Esophagus muscularis mucosa (tissue), 4 donors: ENCODE results near the gene C6orf89. TPM values are rescaled to one million over a fixed set of nuclear protein-coding genes. Genes with fewer than 3 reads are reported as not detected.
A peak's percentile ranks its signal among the peaks of the same experiment; 100 is the strongest.

Source experiments
- DNase-seq: peaks from one replicate; pipeline ENCODE4 v3.0.0-alpha.2; 2017; ENCODE audit errors: extremely low spot score
- H3K27ac ChIP-seq, 4 donors: fragments of 200-600 bp; sonication (generic); replicated peaks in 1 of 4; 1 replicate in 3 of 4; 2 replicates in 1 of 4; pipeline ENCODE4 v1.5.1; 2016 to 2019; ENCODE audit warnings: mild to moderate bottlenecking in 1 of 4
- H3K27me3 ChIP-seq, 4 donors: fragments of 200-600 bp; sonication (generic); one replicate each; pipeline versions ENCODE4 v1.5.1 to v1.6.0; 2016 to 2019
- H3K36me3 ChIP-seq, 4 donors: fragments of 200-600 bp; sonication (generic); one replicate each; pipeline ENCODE4 v1.5.1; 2016 to 2019
- H3K4me1 ChIP-seq, 4 donors: fragments of 200-600 bp; sonication (generic); one replicate each; pipeline ENCODE4 v1.5.1; 2016 to 2019
- H3K4me3 ChIP-seq, 4 donors: fragments of 200-600 bp; sonication (generic); 1 replicate in 2 of 4; 2 replicates in 2 of 4; pipeline ENCODE4 v1.5.1; 2016 to 2019; ENCODE audit warnings: mild to moderate bottlenecking in 4 of 4, moderate library complexity in 1 of 4
- H3K9me3 ChIP-seq, 4 donors: fragments of 200-600 bp; sonication (generic); 1 replicate in 3 of 4; 2 replicates in 1 of 4; pipeline ENCODE4 v1.5.1; 2016 to 2019
- EP300 ChIP-seq: sonication (generic); formaldehyde crosslinking; IDR thresholded peaks from one replicate; pipeline ENCODE4 v1.6.1; 2017; ENCODE audit warnings: antibody characterized with exemption
- POLR2A ChIP-seq: fragments of 450-650 bp; IDR thresholded peaks from one replicate; pipeline ENCODE4 v1.6.1; 2017; ENCODE audit warnings: antibody characterized with exemption, moderate library complexity, mild to moderate bottlenecking, low read depth
- POLR2AphosphoS5 ChIP-seq, 2 donors: sonication (generic); formaldehyde crosslinking; IDR thresholded peaks; one replicate each; pipeline ENCODE4 v1.6.1; 2017; ENCODE audit warnings: antibody characterized with exemption in 2 of 2
- WGBS: methylation state at CpG from one replicate; pipeline ENCODE4 v1.1.5; 2018; 5-methylcytosine and 5-hydroxymethylcytosine counted together
- intact Hi-C: fragments of 100-400 bp; cut with DNase I; formaldehyde crosslinking; loops from one replicate; pipeline ENCODE4 v1.15.1; 2023
- total RNA-seq, 4 donors: library from RNA; depleted of rRNA; stranded (reverse); fragments of >200 nt; gene quantifications; one replicate each; pipeline versions ENCODE4 v1.1.0 to v1.2.1, GENCODE V29; 2016
- TF ChIP-seq, protein P1 (sequence below), 3 experiments: fragments of 200-600 bp in 2 of 3; fragments of 450-650 bp in 1 of 3; sonication (generic) in 2 of 3; IDR thresholded peaks; one replicate each; pipeline ENCODE4 v1.5.1; 2017 to 2019; ENCODE audit warnings: antibody characterized with exemption in 3 of 3, mild to moderate bottlenecking in 2 of 3, moderate library complexity in 1 of 3

C6orf89 gene
- total RNA-seq, 4 donors from 2014 or later = 56.5 to 66.2 (median 59.0) TPM

DNA sequence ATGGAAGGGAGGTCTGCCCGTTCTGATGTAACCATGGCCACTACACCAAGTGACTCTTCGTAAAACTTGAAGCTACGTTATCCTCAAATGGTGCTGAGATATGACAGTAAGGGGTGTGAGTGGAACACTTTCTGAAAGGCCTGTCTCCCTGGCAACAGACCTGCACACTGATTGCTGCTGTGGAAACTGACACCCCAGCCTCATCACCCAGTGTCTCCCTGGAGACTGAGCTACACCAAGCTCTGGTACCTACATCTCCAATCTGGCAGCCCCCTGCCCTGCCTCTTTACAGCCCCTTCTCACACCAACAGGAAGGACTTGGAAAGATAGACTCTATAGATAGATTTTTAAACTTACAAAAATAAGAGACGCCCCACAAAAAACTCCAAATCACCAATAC lies 82.0 kb downstream of the C6orf89 start:
- intact Hi-C loops = no loop called here

DNA sequence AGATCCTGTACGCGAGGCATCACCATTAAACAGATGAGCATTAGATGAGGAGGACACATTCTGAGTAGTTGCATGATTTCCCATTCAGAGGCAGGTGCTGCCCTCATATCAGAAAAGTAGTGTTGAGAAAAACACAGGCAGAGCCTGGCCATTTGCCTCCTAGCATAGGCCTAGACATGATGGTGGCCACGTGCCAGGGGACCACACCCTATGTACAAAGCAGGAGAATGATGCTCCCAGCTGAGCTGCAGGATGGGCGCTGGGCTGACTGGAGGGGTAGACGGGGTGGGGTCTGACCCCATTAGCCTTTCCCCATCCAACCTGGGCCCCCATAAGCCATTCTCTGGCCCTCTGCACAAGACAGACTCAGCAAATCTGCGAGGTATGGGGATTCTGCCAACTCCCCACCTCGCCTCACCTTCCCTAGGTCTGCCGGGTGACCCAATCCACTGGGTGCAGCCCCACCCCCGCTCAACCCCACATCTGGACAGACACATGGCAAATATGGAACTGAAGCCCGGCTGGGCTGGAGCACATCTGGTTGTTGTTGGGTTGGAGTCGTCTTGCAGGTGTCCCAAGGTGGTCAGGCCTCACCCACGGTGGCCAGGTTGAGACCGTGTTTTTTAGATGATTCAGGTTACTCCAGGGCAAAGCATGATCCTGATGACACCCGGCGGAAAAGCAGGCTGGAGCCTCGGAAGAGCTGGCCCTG lies 82.7 kb downstream of the C6orf89 start:
- no peak overlapping the region for H3K27ac ChIP-seq
- H3K27me3 ChIP-seq = no peaks in the 10 kb centered on the region
- no peak for DNase-seq
- WGBS = 83% methylated on average over 16 of the region's 16 CpGs
- no peaks in the 10 kb centered on the region for H3K9me3 ChIP-seq
- H3K4me1 ChIP-seq = peaks cover 22 to 60% (median 33%) of the 10 kb centered on the region in 4 donors
- no peak overlapping the region for H3K4me3 ChIP-seq
- intact Hi-C loops = no loop called here
- TF ChIP-seq EP300 (no peak), POLR2A (no peak), POLR2AphosphoS5 (IDR thresholded peaks at IDR 0.05) (no peak)
- TF ChIP-seq, protein P1, sequence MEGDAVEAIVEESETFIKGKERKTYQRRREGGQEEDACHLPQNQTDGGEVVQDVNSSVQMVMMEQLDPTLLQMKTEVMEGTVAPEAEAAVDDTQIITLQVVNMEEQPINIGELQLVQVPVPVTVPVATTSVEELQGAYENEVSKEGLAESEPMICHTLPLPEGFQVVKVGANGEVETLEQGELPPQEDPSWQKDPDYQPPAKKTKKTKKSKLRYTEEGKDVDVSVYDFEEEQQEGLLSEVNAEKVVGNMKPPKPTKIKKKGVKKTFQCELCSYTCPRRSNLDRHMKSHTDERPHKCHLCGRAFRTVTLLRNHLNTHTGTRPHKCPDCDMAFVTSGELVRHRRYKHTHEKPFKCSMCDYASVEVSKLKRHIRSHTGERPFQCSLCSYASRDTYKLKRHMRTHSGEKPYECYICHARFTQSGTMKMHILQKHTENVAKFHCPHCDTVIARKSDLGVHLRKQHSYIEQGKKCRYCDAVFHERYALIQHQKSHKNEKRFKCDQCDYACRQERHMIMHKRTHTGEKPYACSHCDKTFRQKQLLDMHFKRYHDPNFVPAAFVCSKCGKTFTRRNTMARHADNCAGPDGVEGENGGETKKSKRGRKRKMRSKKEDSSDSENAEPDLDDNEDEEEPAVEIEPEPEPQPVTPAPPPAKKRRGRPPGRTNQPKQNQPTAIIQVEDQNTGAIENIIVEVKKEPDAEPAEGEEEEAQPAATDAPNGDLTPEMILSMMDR (IDR thresholded peaks at IDR 0.05) = no peak
- H3K36me3 ChIP-seq = peaks cover 65 to 74% (median 71%) of the 10 kb centered on the region in 4 donors

More for the DNA sequence above, 82.0 kb downstream of the C6orf89 start:
- TF ChIP-seq, protein P1 (IDR thresholded peaks at IDR 0.05) = no peak
- no peak for TF ChIP-seq EP300
- TF ChIP-seq POLR2AphosphoS5 (IDR thresholded peaks at IDR 0.05) = no peak
- no peak for TF ChIP-seq POLR2A
- Histone ChIP-seq H3K4me1 (peaks cover 27 to 58% (median 33%) of the 10 kb centered on the region in 4 donors), H3K27ac (no peak overlapping the region), H3K36me3 (peaks cover 59 to 68% (median 65%) of the 10 kb centered on the region in 4 donors), H3K4me3 (no peak overlapping the region), H3K9me3 (no peaks in the 10 kb centered on the region), H3K27me3 (no peaks in the 10 kb centered on the region)
- no peak for DNase-seq
- WGBS = 72% methylated on average over 4 of the region's 4 CpGs

DNA sequence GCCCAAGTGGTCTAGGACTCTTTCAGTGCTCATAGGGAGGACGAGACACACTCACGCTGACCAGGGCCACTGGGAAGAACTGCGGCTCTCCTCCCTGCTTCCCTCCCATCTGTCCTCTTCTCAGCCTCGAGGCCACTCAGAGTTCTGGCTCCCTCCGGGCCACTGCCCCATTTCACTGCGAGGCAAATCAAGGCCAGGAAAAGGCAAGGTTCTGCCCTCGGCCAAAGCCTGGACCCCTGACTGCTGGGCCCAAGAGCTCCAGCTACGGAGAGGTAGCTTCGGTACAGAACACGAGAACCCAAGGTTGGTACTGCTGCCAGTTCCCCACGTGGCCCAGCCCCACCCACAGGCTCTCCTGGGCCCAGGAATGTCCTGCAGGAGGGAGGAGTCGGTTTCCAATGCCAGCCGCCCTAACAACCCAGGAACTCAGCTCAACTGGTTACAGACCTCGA lies 83.5 kb downstream of the C6orf89 start:
- DNase-seq = no peak
- H3K9me3 ChIP-seq = no peaks in the 10 kb centered on the region
- WGBS = 82% methylated on average over 13 of the region's 14 CpGs
- H3K36me3 ChIP-seq = peaks cover 74 to 83% (median 80%) of the 10 kb centered on the region in 4 donors
- intact Hi-C loops = no loop called here
- peak overlapping the region in 1 of 4 donors; percentile 1 for H3K27ac ChIP-seq
- H3K27me3 ChIP-seq = no peaks in the 10 kb centered on the region
- TF ChIP-seq POLR2AphosphoS5 (IDR thresholded peaks at IDR 0.05) (no peak), EP300 (no peak), POLR2A (no peak)
- TF ChIP-seq, protein P1 (IDR thresholded peaks at IDR 0.05) = no peak
- H3K4me1 ChIP-seq = peaks cover 14 to 57% (median 27%) of the 10 kb centered on the region in 4 donors
- no peak overlapping the region for H3K4me3 ChIP-seq

DNA sequence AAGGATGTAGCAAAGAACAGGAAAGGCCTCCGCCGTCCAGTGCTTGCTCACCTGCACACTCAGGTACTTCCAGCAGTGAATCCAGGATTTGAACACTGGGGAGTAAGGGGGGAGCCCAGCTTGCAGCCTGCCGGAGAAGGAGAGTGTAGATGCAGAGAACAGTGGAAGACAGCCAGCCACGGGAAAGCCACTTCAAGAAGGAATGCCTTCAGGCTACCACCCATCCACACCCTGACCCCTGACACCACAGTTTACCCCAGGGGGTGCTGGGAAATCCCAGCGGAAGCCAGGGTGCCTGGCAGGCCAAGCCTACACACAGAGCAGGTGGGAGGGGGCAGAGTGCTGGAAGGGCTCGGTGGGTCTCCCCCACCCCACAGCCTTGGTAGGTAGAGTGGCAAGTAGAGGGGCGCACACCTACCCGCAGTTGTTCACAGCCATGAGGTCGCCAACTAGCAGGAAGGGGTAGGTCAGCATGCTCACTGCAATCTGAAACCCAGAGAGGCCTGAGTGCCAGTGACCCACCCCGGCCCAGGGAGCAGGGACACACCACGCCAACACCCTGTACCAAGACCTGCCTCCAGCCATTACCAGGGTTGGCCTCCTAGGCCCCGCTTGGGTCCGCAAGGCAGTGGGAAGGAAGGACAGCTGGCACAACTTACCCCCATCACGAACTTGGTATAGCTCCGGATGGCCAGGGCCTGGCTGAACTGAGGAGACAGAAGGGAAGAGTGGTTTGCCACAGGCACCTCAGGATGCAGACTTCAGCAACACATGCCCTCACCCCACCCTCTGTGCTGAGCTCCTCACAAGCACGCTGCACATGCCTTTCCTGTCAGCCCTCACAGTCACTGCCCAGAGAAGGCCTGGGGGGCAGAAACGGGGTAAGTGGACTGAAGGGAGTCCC lies 84.5 kb downstream of the C6orf89 start:
- Histone ChIP-seq H3K27ac (no peak overlapping the region), H3K4me1 (peaks cover 6 to 58% (median 21%) of the 10 kb centered on the region in 4 donors), H3K4me3 (no peak overlapping the region), H3K9me3 (no peaks in the 10 kb centered on the region), H3K27me3 (no peaks in the 10 kb centered on the region), H3K36me3 (peaks cover 84 to 93% (median 89%) of the 10 kb centered on the region in 4 donors)
- no peak for TF ChIP-seq POLR2AphosphoS5 (IDR thresholded peaks at IDR 0.05)
- TF ChIP-seq, protein P1 (IDR thresholded peaks at IDR 0.05) = no peak
- no peak for TF ChIP-seq EP300
- TF ChIP-seq POLR2A = no peak
- DNase-seq = no peak
- WGBS = 81% methylated on average over 9 of the region's 17 CpGs
- intact Hi-C loops = no loop called here
